Hepatocyte (in vitro differentiated cells): ENCODE data around the gene BIRC2. TPM values are rescaled to one million over a fixed set of nuclear protein-coding genes. Genes with fewer than 3 reads are reported as not detected.

Experiments used
- DNase-seq: peaks from one replicate; pipeline ENCODE4 v3.0.0-alpha.2; 2016; ENCODE audit warnings: low spot score
- H2AFZ ChIP-seq: fragments of 200-600 bp; sonication (generic); 2 replicates; pipeline ENCODE4 v1.6.0; 2016; ENCODE audit warnings: antibody characterized with exemption, mild to moderate bottlenecking
- H3K27ac ChIP-seq: fragments of 200-600 bp; sonication (generic); 2 replicates; pipeline ENCODE4 v1.5.1; 2016; ENCODE audit warnings: mild to moderate bottlenecking
- H3K27me3 ChIP-seq: fragments of 200-600 bp; sonication (generic); 2 replicates; pipeline ENCODE4 v1.6.1; 2016
- H3K36me3 ChIP-seq: fragments of 200-600 bp; sonication (generic); replicated peaks from 2 replicates; pipeline ENCODE4 v1.5.1; 2016; ENCODE audit warnings: low read depth; ENCODE audit not compliant: insufficient read depth
- H3K4me1 ChIP-seq: fragments of 200-600 bp; sonication (generic); 2 replicates; pipeline ENCODE4 v1.5.1; 2016; ENCODE audit warnings: mild to moderate bottlenecking, moderate library complexity; ENCODE audit not compliant: insufficient read depth
- H3K4me2 ChIP-seq: fragments of 200-600 bp; sonication (generic); 2 replicates; pipeline ENCODE4 v1.6.0; 2016
- H3K4me3 ChIP-seq: fragments of 200-600 bp; sonication (generic); 2 replicates; pipeline ENCODE4 v1.5.1; 2016; ENCODE audit warnings: mild to moderate bottlenecking
- H3K79me2 ChIP-seq: fragments of 200-600 bp; sonication (generic); 2 replicates; pipeline ENCODE4 v1.6.0; 2017; ENCODE audit warnings: mild to moderate bottlenecking
- H3K9me2 ChIP-seq: fragments of 200-600 bp; sonication (generic); replicated peaks from 2 replicates; pipeline ENCODE4 v1.6.0; 2017; ENCODE audit warnings: mild to moderate bottlenecking; ENCODE audit not compliant: insufficient read depth
- H3K9me3 ChIP-seq: fragments of 200-600 bp; sonication (generic); 2 replicates; pipeline ENCODE4 v1.5.1; 2016; ENCODE audit warnings: low read depth, mild to moderate bottlenecking
- H4K20me1 ChIP-seq: fragments of 200-600 bp; sonication (generic); 2 replicates; pipeline ENCODE4 v1.6.0; 2016; ENCODE audit warnings: mild to moderate bottlenecking; ENCODE audit not compliant: insufficient read depth, poor library complexity, severe bottlenecking
- EZH2 ChIP-seq: fragments of 200-600 bp; sonication (generic); IDR thresholded peaks from 2 replicates; pipeline ENCODE4 v1.6.1; 2016; ENCODE audit warnings: antibody characterized with exemption, mild to moderate bottlenecking, borderline replicate concordance
- EZH2phosphoT487 ChIP-seq: fragments of 200-600 bp; sonication (generic); IDR thresholded peaks from one replicate; pipeline ENCODE4 v1.6.1; 2018; ENCODE audit warnings: antibody characterized with exemption, mild to moderate bottlenecking, low read depth, moderate library complexity; ENCODE audit not compliant: unreplicated experiment, severe bottlenecking
- WGBS: methylation state at CpG from one replicate; pipeline ENCODE4 v1.1.6; 2016; ENCODE audit warnings: low lambda C conversion rate; ENCODE audit errors: missing lambda C conversion rate; 5-methylcytosine and 5-hydroxymethylcytosine counted together
- polyA plus RNA-seq: library from polyadenylated mRNA; unstranded; fragments of >200 nt; fragmentation: Nextera tagmentation; extraction: Ambion mirVana; gene quantifications from 2 replicates; pipeline ENCODE4 v1.2.1, GENCODE V29; 2016
- total RNA-seq: library from RNA; depleted of rRNA; stranded (reverse); fragments of >200 nt; gene quantifications from 2 replicates; pipeline ENCODE4 v1.2.3, GENCODE V29; 2014
- TF ChIP-seq, protein P1 (sequence below): fragments of 200-600 bp; sonication (generic); IDR thresholded peaks from 2 replicates; pipeline ENCODE4 v1.5.1; 2016; ENCODE audit warnings: antibody characterized with exemption, mild to moderate bottlenecking; ENCODE audit not compliant: poor library complexity

The BIRC2 gene
- total and polyA plus RNA-seq, 2 experiments from 2014 or later: 37.7 to 85.7 TPM

DNA sequence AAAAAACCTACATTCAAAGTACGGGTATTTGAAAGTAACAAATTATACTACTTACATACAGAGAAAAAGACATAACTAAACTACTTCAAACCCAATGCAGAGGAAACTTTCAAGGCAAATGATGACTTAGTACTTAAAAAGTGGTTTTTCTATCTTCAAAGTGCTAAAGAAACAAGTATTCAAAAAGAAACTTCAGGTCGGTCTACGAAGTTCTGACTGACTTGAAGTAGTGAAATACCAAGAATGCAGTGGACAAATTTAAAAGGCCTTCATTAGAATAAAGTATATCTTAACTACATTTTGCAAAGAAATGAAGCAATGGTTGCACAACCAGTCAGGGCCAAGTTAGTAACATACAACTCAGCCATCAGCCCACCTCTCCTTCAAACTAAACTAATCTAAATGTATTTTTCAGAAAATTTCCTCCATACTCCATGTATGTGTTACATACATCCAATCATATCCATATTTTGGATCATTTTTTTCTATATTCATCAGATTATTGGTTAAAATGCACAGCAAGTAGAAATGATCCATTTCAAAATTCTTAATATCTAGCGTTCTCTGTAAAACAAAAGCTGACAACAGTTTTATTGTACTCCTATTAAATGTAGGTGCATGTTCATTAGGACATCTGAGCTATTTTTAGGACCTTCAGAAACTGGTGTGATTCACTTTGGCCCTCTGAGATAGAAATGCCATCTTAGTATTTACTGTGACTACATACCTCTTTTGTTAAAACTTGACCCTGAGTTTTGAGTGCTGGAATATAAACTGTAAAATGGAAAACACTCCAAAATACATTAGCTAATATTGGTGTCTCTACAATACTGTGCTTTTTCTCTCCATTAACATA is 49.9 kb downstream of the BIRC2 start:
- Histone ChIP-seq H3K4me1 (no peaks in the 10 kb centered on the region), H3K27me3 (no peaks in the 10 kb centered on the region), H3K79me2 (peaks cover 21% of the 10 kb centered on the region), H3K36me3 (no peaks in the 10 kb centered on the region), H3K9me3 (no peaks in the 10 kb centered on the region), H3K4me2 (no peak overlapping the region), H4K20me1 (peaks cover 5% of the 10 kb centered on the region), H3K9me2 (no peaks in the 10 kb centered on the region), H3K27ac (no peak overlapping the region), H3K4me3 (no peak overlapping the region), H2AFZ (no peak overlapping the region)
- 92% methylated on average over 4 of the region's 4 CpGs for WGBS
- TF ChIP-seq, protein P1, sequence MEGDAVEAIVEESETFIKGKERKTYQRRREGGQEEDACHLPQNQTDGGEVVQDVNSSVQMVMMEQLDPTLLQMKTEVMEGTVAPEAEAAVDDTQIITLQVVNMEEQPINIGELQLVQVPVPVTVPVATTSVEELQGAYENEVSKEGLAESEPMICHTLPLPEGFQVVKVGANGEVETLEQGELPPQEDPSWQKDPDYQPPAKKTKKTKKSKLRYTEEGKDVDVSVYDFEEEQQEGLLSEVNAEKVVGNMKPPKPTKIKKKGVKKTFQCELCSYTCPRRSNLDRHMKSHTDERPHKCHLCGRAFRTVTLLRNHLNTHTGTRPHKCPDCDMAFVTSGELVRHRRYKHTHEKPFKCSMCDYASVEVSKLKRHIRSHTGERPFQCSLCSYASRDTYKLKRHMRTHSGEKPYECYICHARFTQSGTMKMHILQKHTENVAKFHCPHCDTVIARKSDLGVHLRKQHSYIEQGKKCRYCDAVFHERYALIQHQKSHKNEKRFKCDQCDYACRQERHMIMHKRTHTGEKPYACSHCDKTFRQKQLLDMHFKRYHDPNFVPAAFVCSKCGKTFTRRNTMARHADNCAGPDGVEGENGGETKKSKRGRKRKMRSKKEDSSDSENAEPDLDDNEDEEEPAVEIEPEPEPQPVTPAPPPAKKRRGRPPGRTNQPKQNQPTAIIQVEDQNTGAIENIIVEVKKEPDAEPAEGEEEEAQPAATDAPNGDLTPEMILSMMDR: no peak
- TF ChIP-seq EZH2 (no peak), EZH2phosphoT487 (no peak)
- no peak for DNase-seq

DNA sequence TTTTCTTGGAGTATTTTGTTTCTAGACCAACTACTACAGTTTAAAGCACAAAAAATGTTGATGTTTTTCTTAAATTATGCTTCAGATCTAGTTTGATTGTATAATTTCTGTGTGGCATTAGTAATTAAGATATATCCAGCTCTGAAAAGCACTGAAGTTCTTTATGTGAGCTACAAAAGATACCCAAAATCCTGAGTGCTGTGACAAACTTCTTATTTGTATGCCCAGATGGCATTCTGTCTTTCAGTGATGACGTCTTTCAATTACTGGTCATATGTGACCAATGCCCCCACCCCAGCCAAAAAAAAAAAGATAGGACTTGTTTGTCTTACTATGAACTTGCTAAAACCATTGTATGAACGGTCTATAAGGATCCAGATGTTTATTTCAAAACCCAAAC is 51.3 kb downstream of the BIRC2 start:
- 94% methylated on average over 2 of the region's 2 CpGs for WGBS
- Histone ChIP-seq H3K79me2 (peaks cover 15% of the 10 kb centered on the region), H4K20me1 (no peaks in the 10 kb centered on the region), H3K4me3 (no peak overlapping the region), H2AFZ (no peak overlapping the region), H3K9me3 (no peaks in the 10 kb centered on the region), H3K27ac (no peak overlapping the region), H3K9me2 (no peaks in the 10 kb centered on the region), H3K4me2 (no peak overlapping the region), H3K27me3 (no peaks in the 10 kb centered on the region), H3K36me3 (no peaks in the 10 kb centered on the region), H3K4me1 (no peaks in the 10 kb centered on the region)
- DNase-seq: no peak
- TF ChIP-seq EZH2 (no peak), EZH2phosphoT487 (no peak)
- TF ChIP-seq, protein P1: no peak

DNA sequence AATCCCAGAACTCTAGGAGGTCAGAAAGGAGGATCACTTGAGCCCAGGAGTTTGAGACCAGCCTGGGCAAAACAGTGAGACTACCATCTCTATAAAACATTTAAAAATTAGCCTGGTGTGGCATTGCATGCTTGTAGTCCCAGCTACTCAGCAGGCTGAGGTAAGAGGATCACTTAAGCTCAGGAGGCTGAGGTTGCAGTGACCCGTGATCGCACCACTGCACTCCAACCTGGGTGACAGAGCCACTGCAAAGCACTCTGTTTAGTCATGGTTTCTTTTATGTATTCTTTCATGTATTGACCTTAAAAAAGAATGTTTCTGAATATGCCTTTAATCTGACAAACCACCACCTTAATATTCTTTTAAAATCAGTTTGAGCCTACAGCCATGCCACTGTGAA is 52.2 kb downstream of the BIRC2 start:
- H3K27me3 ChIP-seq: no peaks in the 10 kb centered on the region
- H3K36me3 ChIP-seq: no peaks in the 10 kb centered on the region
- H2AFZ ChIP-seq: no peak overlapping the region
- H3K79me2 ChIP-seq: peaks cover 19% of the 10 kb centered on the region
- H3K9me2 ChIP-seq: no peaks in the 10 kb centered on the region
- H3K9me3 ChIP-seq: no peaks in the 10 kb centered on the region
- no peaks in the 10 kb centered on the region for H4K20me1 ChIP-seq
- H3K4me3 ChIP-seq: no peak overlapping the region
- WGBS: 94% methylated on average over 2 of the region's 2 CpGs
- TF ChIP-seq, protein P1: no peak
- TF ChIP-seq EZH2: no peak
- no peak for TF ChIP-seq EZH2phosphoT487
- H3K4me1 ChIP-seq: no peaks in the 10 kb centered on the region
- H3K27ac ChIP-seq: no peak overlapping the region
- no peak for DNase-seq
- H3K4me2 ChIP-seq: no peak overlapping the region
